ENCODE results near the gene PDE4D.

DNA sequence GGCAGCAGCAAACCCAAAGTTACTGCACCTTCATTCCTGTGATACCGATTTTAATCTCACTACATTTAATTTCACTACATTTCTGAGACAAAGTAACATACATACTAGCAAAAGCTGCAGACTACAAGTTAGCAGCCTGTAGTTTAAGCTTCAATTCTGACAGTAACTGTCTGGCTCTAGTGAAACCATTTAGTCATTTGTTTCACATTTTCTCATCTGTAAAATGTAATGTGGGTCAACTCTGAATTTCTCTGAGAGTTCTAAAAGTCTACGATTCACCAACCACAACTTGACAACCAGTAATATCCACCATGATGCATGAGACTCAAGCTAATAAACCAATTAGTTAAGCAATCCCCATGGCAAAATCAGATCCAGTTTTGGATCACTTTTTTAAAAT, 408.9 kb downstream of the PDE4D start:
- TF ChIP-seq EZH2 (IDR thresholded peaks at IDR 0.05) (no peak), EZH2phosphoT487 (IDR thresholded peaks at IDR 0.05) (no peak)
- TF ChIP-seq, protein P1, sequence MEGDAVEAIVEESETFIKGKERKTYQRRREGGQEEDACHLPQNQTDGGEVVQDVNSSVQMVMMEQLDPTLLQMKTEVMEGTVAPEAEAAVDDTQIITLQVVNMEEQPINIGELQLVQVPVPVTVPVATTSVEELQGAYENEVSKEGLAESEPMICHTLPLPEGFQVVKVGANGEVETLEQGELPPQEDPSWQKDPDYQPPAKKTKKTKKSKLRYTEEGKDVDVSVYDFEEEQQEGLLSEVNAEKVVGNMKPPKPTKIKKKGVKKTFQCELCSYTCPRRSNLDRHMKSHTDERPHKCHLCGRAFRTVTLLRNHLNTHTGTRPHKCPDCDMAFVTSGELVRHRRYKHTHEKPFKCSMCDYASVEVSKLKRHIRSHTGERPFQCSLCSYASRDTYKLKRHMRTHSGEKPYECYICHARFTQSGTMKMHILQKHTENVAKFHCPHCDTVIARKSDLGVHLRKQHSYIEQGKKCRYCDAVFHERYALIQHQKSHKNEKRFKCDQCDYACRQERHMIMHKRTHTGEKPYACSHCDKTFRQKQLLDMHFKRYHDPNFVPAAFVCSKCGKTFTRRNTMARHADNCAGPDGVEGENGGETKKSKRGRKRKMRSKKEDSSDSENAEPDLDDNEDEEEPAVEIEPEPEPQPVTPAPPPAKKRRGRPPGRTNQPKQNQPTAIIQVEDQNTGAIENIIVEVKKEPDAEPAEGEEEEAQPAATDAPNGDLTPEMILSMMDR (IDR thresholded peaks at IDR 0.05) = no peak

All from neural progenitor cell (in vitro differentiated cells).